DND-41 (cell line): ENCODE data around the gene CD163.

Experiments
- ATAC-seq: fragments of 200-7000 bp; cut with Tn5 transposase; 3 replicates; pipeline ENCODE4 v1.9.1; 2021; ENCODE audit warnings: low read depth; ENCODE audit not compliant: insufficient read depth
- DNase-seq: peaks from one replicate; pipeline ENCODE4 v3.0.0-alpha.2; 2020
- H2AFZ ChIP-seq: 2 replicates; pipeline ENCODE4 v1.6.0; 2012; ENCODE audit warnings: low read depth, low read length
- H3K27ac ChIP-seq: 2 replicates; pipeline ENCODE4 v1.5.1; 2012; ENCODE audit warnings: low read length, inconsistent platforms
- H3K27me3 ChIP-seq: fragments of 200-600 bp; sonication (generic); 2 replicates; pipeline ENCODE4 v1.6.0; 2012; ENCODE audit warnings: low read length, mild to moderate bottlenecking, inconsistent platforms; ENCODE audit not compliant: insufficient read depth, poor library complexity
- H3K36me3 ChIP-seq: 2 replicates; pipeline ENCODE4 v1.5.1; 2012; ENCODE audit warnings: low read length, inconsistent platforms; ENCODE audit not compliant: insufficient read depth
- H3K4me1 ChIP-seq: 2 replicates; pipeline ENCODE4 v1.5.1; 2012; ENCODE audit warnings: mild to moderate bottlenecking, low read length; ENCODE audit not compliant: insufficient read depth
- H3K4me2 ChIP-seq: 2 replicates; pipeline ENCODE4 v1.6.0; 2012; ENCODE audit warnings: mild to moderate bottlenecking, moderate library complexity, low read length, inconsistent platforms; ENCODE audit not compliant: insufficient read depth
- H3K4me3 ChIP-seq, 2 experiments: fragments of 200-600 bp in 1 of 2; shearing (Covaris generic) in 1 of 2; 2 replicates each; pipeline ENCODE4 v1.5.1; 2012 to 2016; ENCODE audit warnings: inconsistent platforms in 2 of 2, low read length in 2 of 2, mild to moderate bottlenecking in 2 of 2, low read depth in 1 of 2, moderate library complexity in 1 of 2
- H3K79me2 ChIP-seq: 2 replicates; pipeline ENCODE4 v1.6.0; 2012; ENCODE audit warnings: low read length, inconsistent platforms; ENCODE audit not compliant: insufficient read depth
- H3K9ac ChIP-seq: 2 replicates; pipeline ENCODE4 v1.6.0; 2012; ENCODE audit warnings: low read depth, mild to moderate bottlenecking, inconsistent platforms, low read length, moderate library complexity
- H3K9me3 ChIP-seq: 2 replicates; pipeline ENCODE4 v1.5.1; 2012; ENCODE audit warnings: low read length, moderate library complexity, mild to moderate bottlenecking, inconsistent platforms; ENCODE audit not compliant: insufficient read depth, severe bottlenecking
- H4K20me1 ChIP-seq: 2 replicates; pipeline ENCODE4 v1.6.0; 2012; ENCODE audit warnings: low read length; ENCODE audit not compliant: insufficient read depth
- EZH2 ChIP-seq: IDR thresholded peaks from 3 replicates; pipeline ENCODE4 v1.6.1; 2012; ENCODE audit warnings: borderline replicate concordance, low read depth, mild to moderate bottlenecking, moderate library complexity, low read length, inconsistent platforms; ENCODE audit not compliant: severe bottlenecking
- TF ChIP-seq, protein P1 (sequence below): IDR thresholded peaks from 2 replicates; pipeline ENCODE4 v1.5.1; 2012; ENCODE audit warnings: borderline replicate concordance, low read length, moderate library complexity, mild to moderate bottlenecking; ENCODE audit not compliant: poor library complexity, severe bottlenecking; ENCODE audit errors: extremely low read depth

Gene CD163

DNA sequence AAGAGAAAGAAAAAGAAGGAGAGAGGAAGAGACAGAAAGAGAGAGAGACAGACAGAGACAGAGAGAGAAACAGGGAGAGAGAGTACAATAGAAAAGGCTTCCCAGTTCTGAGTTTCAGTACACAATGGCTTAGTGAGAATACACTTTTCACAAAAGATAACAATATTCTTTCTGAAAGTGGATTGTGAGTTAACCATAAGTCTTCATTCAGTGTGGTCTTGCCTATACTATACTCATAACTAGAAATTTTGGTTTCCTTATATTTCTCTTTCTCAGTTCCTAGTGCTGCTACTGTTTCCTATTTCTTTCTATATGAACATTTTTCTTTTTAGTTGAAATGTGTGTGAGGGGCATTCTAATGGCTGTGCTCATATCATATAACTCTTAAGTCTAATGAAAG is 68.9 kb downstream of the CD163 start:
- no peak overlapping the region for H3K9ac ChIP-seq

GRCh38 chr12:7433276-7433822 is 70.2 kb downstream of the CD163 start:
- H4K20me1 ChIP-seq = no peaks in the 10 kb centered on the region
- no peak for TF ChIP-seq EZH2
- TF ChIP-seq, protein P1, sequence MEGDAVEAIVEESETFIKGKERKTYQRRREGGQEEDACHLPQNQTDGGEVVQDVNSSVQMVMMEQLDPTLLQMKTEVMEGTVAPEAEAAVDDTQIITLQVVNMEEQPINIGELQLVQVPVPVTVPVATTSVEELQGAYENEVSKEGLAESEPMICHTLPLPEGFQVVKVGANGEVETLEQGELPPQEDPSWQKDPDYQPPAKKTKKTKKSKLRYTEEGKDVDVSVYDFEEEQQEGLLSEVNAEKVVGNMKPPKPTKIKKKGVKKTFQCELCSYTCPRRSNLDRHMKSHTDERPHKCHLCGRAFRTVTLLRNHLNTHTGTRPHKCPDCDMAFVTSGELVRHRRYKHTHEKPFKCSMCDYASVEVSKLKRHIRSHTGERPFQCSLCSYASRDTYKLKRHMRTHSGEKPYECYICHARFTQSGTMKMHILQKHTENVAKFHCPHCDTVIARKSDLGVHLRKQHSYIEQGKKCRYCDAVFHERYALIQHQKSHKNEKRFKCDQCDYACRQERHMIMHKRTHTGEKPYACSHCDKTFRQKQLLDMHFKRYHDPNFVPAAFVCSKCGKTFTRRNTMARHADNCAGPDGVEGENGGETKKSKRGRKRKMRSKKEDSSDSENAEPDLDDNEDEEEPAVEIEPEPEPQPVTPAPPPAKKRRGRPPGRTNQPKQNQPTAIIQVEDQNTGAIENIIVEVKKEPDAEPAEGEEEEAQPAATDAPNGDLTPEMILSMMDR = no peak
- no peak overlapping the region for H3K9ac ChIP-seq
- DNase-seq = no peak
- H3K27me3 ChIP-seq = peaks cover 14% of the 10 kb centered on the region
- no peaks in the 10 kb centered on the region for H3K79me2 ChIP-seq
- H3K4me2 ChIP-seq = no peak overlapping the region
- no peaks in the 10 kb centered on the region for H3K9me3 ChIP-seq
- no peaks in the 10 kb centered on the region for H3K36me3 ChIP-seq
- no peak overlapping the region for H3K4me3 ChIP-seq
- H2AFZ ChIP-seq = no peak overlapping the region
- no peak for ATAC-seq
- H3K27ac ChIP-seq = no peak overlapping the region
- no peaks in the 10 kb centered on the region for H3K4me1 ChIP-seq

More for the DNA sequence above, 68.9 kb downstream of the CD163 start:
- no peak for DNase-seq
- TF ChIP-seq, protein P1 = no peak
- no peak for TF ChIP-seq EZH2
- Histone ChIP-seq H3K4me2 (no peak overlapping the region), H3K27me3 (peaks cover 14% of the 10 kb centered on the region), H3K36me3 (no peaks in the 10 kb centered on the region), H3K4me3 (no peak overlapping the region), H3K9me3 (no peaks in the 10 kb centered on the region), H3K27ac (no peak overlapping the region), H3K4me1 (no peaks in the 10 kb centered on the region), H3K79me2 (no peaks in the 10 kb centered on the region), H2AFZ (no peak overlapping the region), H4K20me1 (no peaks in the 10 kb centered on the region)
- ATAC-seq = no peak

GRCh38 chr12:7431993-7432685 is 71.4 kb downstream of the CD163 start:
- no peaks in the 10 kb centered on the region for H4K20me1 ChIP-seq
- no peak overlapping the region for H3K9ac ChIP-seq
- no peak overlapping the region for H2AFZ ChIP-seq
- H3K27me3 ChIP-seq = peaks cover 14% of the 10 kb centered on the region
- H3K4me1 ChIP-seq = no peaks in the 10 kb centered on the region
- TF ChIP-seq, protein P1 = no peak
- no peak for TF ChIP-seq EZH2
- H3K27ac ChIP-seq = no peak overlapping the region
- no peaks in the 10 kb centered on the region for H3K79me2 ChIP-seq
- H3K4me2 ChIP-seq = no peak overlapping the region
- no peaks in the 10 kb centered on the region for H3K36me3 ChIP-seq
- DNase-seq (no peak), ATAC-seq (no peak)
- no peak overlapping the region for H3K4me3 ChIP-seq
- H3K9me3 ChIP-seq = no peaks in the 10 kb centered on the region
